GM21529 (cell line): Measurements from ENCODE around the gene LRTM2.
"Not testable (repeated sequence)": the region's sequence is repeated elsewhere in the genome, so short reads cannot be mapped to it uniquely, and the experiment has no call there.

Experiments used
- ATAC-seq: cut with Tn5 transposase; IDR thresholded peaks from one replicate; pipeline ENCODE4 v1.9.1; 2021; ENCODE audit not compliant: unreplicated experiment

The LRTM2 gene

DNA sequence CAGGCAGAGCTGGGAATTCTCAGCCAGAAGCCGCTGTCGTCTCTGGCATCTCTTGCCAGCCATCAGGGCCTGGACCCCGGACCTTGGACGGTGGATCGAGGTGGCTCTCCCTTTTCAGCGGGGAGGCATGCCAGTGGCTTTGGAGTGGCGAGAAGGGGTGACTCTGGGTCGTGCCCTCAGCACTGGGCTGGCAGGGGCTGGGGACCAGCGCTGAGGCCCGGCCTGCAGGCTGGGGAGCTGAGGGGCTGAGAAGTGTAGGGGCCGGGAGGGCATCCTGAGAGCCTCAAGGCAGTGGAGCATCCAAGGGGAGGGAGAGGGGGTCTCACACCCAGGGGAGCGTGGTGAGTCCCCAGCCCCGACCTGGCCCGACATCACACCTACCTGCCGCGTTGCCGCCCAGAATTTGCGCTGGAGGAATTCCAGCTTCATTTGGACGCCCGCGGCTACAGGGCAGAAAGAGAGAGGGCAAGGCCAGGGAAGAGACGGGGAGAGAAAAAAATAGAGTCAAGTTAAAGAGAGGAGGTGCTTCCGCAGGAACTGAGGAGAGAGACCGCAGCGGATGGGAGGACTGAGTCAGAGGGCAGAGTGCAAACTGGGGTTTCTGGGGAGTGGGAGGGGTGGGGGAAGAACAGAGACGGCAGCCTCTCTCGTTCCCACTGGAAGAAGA is 9.0 kb upstream of the LRTM2 start:
- no peak for ATAC-seq

DNA sequence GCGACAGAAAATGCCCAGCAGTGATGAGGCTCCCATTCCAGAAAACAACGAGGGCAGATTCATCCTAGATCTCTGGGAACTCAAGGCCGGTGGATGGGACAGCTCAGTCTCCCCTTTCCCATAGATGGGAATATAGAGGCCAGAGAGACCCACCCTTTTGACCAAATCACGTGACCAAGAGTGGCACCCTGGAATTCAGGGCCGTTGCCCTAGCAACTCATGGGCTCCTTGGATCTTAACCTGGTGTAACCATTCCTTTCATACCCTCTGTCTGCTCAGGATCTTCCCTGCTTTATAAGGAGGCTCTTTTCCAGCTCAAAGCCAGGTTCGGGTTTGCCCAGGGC is 8.4 kb upstream of the LRTM2 start:
- no peak for ATAC-seq

DNA sequence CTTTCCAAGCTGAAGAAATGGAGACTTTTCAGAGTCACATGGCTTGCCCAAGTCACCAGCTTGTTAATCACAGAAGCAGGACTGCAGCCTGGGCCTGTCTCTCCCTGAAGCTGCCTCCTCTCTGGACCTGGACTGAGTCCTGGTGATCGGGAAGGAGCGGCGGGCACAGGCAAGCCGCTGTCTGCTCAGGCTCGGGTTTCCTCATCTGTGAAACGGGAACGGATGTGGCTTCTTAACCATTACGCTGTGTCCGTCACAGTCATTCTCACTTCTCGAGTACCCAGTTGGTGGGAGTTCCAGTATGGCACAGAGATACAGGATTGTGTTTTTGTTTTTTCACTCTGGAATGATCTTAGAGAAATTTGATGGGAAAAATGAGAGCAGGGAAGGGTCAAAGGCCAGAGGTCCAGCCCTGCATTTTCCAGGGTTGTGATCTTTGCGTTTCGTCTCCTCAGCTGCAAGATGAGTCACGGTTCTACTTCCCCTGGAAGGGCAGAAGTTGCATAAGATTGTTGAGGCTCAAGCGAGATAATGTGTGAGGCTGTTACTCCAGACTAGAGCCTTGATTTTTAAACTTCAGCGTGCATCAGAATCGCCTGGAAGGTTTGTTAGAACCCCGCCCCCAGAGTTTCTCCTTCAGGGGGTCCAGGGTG is 7.6 kb upstream of the LRTM2 start:
- no peak for ATAC-seq

DNA sequence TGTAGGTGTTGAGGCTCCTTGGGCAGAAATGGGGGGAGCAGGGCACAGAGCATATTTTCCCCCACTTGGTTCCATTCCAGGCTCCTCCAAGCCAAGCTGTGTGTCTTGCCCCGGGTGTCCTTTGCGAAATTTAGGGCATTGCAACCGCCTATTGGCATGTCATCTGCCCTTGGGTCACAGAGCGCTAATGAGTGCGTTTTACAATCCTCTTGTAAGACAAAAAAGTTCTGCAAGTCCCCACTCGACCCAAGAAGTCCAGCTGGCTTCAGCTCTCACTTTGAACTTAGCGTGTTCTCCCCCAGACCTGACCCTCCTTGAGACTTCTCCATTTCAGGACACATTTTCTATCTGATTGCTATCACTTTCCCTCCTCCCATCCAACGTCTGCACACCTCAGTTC is 6.1 kb upstream of the LRTM2 start:
- no peak for ATAC-seq

DNA sequence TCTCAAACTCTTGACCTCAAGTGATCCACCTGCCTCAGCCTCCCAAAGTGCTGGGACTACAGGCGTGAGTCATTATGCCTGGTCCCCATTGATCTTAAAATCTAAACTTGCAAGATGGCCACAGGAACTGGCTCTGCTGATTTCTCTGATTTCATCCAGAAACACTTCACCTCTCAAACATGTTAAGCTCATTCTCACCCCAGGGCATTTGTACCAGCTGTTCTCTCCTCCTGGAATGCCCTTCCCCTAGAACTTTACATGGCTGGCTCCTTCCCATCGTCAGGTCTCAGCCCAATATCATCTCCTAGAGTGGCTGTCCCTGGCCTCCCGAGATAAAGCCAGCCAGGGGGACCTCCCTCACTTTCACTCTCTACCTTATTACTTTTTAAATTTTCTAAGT is 5.3 kb upstream of the LRTM2 start:
- no peak for ATAC-seq

DNA sequence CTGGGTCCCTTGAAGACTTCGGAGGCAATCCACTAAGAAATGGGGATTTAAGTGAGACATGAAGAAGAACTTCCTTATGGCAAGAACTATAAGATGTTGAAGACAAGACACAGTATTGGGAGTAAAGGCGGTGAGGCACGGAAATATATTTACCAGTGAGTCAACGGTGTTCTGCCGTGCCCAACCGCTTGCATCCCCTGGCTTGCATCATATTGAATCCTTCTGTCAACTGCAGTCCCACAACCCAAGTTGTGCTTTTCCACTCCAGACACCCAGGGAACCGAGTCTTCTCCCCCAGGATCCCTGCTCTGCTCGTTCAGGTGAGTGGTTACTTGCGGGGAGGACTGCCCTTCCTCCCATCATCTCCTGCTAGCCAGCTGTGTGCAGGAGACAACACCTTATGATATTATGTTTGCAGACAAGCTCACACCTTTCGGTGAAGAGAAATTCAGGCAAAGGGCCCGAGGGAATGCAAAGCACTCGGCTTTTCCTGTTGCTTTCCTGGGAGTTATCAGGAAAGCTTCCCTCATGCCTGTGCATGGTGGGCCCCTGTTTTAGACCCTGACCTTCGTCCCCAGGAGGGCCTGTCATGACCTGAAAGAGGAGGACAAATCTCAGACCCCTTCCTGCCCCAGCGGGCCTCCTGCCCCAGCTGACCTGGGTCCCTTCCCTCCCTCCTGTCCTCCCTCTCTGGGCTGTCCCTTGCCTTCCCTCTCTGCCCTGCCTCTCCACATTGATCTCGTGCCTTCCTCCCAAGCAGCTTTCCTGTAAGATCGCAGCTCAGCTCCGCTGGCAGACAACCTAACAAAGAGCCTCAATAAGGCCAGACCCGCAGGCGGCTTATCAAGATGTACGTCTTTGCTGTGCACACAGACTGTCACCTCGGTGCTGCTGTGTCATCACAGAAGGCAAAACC is 4.3 kb upstream of the LRTM2 start:
- ATAC-seq, result no peak

DNA sequence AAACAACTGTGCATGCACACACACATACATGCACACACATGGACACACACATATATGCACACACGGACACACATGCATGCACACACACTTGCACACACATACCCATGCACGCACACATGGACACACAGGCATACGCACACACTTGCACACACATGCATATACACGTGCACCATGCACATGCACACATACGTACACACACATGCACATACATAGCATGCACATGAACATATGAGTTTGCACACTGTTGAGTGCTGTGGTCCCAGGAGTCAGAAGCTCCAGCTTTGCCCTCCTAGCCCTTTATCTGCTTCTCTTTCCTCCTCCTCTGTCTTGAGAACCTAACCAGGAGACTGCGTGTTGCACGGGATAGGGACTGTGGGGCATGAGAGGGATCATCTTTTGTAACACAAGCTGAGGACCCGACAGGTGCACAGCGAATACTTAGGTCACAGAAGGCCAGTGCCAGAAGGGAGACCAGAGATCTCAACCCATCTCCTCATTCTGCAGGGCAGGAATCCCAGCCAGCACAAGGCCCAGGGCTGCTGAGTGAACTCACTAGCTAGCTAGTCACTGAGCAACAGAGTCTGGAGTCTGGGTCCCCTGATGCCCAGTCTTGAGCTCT is 3.5 kb upstream of the LRTM2 start:
- no peak for ATAC-seq

DNA sequence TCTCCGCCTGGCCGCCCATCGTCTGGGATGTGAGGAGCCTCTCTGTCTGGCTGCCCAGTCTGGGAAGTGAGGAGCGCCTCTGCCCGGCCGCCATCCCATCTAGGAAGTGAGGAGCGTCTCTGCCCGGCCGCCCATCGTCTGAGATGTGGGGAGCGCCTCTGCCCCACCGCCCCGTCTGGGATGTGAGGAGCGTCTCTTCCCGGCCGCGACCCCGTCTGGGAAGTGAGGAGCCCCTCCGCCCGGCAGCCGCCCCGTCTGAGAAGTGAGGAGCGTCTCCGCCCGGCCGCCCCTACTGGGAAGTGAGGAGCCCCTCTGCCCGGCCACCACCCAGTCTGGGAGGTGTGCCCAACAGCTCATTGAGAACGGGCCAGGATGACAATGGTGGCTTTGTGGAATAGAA is 2.4 kb upstream of the LRTM2 start:
- ATAC-seq, result not testable (repeated sequence)

DNA sequence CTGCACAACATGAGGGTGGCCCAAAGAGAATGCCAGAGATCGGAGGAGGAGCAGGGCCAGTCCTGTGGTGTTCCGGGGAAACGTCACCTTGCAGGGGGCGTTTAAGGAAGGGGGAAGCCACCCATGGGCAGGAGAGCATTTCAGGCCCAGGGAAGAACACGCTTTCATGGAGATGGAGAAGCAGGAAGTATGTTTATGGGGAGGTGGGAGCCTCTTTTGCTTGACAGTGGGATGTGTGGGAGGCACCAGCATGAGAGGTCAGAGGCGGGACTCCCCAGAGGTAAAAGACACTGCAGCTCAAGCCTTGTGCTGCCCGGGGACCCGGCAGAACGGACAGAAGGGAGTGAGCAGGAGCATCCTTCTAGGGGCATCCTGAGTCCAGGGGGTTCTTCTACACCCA is 1.3 kb upstream of the LRTM2 start:
- ATAC-seq, result no peak

DNA sequence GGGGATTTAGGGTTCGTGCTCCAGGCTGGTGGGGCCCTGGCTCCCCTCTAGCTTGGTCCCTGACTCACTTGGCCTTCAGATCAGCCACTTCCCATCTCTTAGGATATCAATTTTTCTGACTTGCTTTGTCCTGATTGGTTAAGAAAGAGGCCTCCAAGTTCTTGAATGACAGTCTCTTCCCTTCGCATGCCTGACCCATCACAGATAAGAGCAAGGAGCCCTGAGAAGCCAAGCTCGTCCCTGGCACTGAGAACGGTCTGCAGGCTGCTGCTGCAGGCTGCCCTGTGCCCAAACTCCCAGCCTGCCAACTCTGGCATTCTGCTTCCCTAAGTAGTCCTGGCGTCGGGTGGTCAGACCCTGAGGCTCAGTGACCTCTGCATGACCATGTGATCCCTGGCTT is 794 bp upstream of the LRTM2 start:
- ATAC-seq, result no peak

DNA sequence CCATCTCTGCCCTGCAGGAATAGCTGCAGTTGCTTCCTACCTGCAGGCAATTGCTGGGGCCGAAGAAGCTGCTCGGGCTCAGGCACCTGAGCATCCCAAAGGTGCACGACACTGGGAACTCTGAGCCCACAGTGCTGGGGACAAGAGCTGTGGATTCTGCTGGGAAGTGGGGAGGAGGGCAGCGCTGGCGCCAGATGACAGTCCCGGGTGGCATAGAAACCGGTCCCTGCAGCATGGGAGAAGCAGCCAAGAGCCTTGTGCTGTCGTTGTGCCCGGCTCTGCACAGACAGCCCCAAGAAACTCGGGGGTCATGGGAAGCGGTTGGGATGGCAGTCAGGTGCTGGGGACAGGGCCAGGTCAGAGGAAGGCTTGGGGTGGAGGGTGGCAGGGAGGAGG is 529 bp downstream of the LRTM2 start:
- no peak for ATAC-seq

DNA sequence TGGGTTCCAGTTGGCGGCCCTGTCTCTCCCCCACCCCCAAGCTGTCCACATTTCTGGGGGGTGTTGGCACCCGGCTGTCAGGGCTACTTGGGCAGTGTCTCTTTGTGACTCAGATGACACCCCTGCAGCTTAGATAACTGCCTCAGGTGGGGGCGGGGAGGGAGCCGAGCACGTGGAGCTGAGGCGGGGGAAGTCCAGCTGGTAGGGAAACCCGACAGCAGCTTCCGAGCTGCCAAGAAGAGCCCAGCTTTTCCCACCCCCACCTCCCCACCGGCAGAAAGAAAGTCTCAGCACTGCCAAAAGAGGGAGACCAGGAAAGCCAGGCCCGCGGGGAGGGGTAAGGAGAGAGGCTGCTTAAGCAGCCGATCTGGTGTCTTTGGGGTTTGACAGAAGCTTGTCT is 1.4 kb downstream of the LRTM2 start:
- no peak for ATAC-seq

DNA sequence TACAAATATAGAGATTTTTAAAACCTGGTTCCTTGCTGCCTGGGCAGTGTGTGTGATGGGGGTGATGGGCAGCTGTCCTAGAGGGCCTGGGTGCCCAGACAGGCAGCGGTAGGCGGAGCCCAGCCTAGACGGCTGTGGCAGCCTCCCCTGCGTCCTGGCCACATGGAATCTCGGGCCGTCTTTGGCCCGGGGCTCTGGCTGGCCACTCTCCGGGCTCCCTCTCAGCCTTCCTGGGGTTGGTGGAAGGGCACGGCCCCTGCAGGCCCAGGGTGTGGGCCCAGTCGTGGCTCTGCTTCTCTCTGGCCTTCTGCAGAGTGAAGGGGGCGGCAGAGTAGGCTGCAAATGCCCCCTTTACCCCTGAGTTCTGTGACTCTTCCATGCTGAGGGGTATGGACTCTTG is 2.3 kb downstream of the LRTM2 start:
- ATAC-seq, result no peak

DNA sequence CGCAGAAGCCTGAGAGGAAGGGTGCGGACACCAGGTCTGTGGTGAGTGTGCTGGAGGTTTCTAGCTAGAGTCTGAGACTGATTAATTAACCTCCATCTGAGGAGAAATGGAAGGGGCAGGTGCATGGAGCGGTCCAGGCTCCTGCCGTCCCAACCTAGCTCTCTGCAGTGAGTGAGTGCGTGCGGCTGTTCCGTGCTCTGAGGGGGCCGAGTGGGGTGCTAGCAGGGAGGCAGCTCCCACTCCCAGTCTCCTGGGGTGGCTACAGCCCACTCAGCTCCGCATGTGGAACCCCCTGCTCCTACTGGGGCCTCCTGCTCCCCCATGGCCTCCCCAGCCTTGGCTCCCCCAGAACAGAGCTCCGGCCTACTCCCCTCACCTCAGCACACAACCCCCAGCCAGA is 2.9 kb downstream of the LRTM2 start:
- ATAC-seq, result no peak

DNA sequence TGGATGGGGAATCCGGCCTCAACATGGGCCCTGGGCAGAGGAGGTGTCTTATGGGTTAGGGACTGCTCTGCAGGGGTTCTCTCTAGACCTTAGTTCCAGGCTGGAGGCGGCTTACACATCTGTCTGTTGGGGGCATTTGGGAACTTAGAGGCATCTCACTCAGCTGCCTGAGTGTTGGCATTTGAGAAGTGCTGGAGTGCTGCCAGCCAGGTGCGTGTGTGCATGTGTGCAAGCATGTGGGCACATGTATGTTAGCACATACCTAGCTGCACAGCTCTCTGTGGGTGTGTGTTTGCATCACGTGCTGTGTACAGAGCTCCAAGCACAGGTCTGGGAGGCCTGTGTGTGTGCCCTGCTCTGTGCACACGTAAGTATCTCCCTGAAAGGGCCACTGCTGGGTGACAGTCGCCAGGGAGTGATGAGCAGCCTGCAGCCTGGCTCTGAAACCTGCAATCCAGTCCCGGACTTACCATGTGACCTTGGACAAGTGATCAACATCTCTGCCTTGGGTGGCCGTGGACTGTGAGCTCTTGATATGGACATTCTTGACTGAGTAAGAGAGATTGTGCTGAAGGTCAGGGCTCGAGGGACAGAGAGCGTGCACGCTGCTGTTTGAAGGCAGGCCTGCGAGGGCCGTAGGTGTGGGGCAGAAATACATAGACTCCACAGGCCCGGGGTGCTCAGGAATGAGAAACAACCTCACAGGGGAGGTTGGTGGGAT is 5.2 kb downstream of the LRTM2 start:
- ATAC-seq, result no peak

DNA sequence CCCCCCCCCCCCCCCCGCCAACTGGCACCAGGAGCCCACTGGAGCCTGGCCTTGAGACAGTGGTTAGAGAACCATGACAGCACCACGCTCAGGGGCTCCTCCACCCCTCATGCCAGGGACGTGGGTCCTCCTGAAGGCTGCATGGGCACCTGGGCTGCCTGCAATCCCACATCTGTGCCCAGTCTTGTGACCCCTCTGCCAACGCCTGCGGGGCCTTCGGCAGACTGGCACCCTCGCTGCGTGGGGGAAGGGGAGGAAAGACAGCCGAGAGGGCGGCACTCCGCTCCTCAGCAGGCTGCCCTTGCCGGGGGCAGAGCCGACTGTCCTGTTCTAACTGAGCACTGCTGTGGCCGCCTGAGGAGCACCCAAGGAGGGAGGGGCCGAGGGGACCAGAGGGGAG is 6.0 kb downstream of the LRTM2 start:
- ATAC-seq, result no peak

DNA sequence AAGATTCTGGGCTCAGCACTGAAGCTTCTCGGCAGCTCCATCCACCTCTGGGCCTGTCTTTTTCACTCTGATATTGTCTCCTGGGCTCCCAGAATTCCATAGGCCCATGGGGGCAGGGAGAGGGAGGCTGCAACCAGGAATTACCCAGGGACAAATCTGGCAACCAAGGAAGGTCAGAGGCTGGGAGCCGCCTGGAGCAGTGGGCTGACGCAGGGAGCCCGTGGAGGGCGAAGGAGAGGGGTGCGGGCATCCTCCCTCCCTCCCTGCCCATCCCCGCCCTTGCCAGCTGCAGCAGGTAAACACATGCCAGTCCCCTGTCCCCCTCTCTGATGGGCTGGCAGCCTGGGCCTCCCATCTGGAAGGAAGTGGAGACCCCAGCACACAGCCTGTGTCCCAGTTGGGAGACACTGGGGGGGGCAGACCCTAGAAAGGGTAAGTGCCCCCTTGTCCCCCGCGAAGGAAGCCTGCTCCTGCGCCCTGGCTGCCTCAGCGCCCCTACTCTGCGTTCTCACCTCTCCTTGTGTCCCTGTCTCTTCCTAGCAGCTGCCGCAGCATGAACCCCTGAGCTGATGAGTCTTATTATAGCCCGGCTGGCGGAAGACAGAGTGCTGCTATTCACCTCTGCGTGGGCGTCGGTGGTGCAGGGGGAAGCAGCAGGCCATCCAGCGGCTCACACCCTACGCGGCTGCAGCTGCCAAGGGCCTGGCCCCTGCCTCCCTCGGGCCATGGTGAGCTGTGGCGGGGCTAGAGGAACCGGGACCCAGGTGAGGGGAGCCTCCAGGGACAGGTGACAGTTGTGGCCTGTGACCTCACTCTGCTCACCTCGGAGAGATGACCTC is 6.7 kb downstream of the LRTM2 start:
- no peak for ATAC-seq

DNA sequence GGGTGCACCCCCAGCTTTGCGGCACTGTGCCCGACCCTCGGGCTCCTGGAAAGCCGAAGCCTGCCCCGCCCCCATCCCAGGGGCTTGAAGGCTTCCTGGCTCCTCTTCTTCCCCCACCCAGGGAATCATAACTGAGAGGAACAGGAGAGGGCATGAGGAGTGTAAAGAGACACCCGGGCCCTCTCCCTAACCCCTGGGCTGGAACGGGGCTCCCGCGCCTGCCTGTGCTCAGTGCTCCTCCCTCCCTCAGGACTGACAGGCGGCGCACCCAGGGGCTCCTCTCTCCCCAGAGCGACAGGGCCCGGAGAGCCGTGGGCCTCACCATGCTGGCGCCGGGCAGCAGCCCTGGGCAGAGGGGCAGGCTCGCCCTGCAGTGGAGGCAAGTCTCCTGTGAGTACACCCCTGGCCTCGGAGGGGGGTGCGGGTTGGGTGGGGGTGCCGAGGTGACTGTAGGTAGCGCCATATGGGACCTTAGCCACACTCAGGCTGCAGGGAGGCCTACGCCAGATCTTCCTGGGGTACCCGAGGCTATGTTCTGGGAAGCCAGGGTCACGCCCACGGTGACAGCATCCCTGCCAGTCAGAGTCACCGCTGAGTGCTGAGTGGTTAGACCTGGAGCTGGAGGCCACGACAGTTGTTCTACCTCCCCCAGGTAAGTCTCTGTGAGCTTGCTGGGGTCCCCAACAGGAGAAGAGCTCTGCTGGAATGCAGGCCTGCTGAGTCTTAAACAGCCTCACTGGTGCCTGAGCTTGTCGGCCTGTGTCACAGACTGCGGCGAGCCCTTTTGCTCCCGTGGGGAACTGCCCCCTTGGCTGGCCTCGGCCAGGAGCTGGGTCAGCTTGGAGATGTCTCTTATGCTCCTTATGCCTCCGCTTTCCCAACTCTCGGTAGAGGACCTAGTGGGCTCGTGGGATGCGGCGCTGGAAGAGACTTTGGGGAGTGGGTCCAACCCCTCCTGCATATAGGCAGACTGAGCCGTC is 7.8 kb downstream of the LRTM2 start:
- ATAC-seq, result no peak

DNA sequence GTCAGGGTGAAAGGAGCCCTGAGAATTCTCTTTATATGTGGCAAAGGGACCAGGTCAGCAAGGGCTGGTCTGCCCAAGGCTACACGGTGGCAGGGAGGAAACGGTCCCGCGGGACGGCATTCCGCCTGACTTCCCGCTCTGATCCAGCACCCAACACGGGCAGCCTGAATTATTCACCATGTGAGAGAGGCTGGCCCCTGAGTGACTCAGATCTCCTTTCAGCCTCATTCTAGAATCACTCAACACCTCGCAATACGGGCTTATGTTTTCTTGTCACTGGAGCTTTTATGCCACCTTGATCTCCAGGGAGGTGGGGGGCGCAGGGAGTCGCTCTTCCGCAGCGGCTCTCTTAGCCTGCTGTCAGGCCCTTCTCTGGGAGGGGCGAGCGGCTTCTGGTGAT is 8.5 kb downstream of the LRTM2 start:
- no peak for ATAC-seq
